Measurements from ENCODE around the gene C15orf39.
"Not testable (repeated sequence)": the region's sequence is repeated elsewhere in the genome, so short reads cannot be mapped to it uniquely, and the experiment has no call there.

Gene C15orf39

DNA sequence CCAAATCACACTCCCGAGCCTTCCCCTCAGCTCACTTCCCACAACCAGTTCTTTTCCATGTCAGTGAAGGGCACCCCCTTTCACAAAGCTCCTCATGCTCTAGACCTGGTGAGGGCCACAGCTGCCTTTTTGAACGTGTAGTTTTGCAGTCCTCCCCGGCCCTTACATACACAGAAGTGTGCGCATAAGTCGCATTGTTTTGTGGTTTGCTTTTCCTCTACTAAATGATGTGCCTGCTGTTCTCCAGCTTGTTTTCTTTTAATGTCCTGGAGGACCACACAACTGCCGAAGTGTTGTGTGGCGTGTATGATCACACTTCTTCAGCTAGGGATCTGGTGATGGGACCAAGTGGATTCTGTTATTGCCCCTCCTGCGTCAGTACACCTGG, 7.6 kb downstream of the C15orf39 start:
- no peak for DNase-seq (ENCODE audit: low read depth in 2 of 3, low spot score in 1 of 3)

GRCh38 chr15:75210811-75211230, 9.1 kb downstream of the C15orf39 start:
- DNase-seq (ENCODE audit: low read depth in 2 of 3, low spot score in 1 of 3): no peak

- DNase-seq (ENCODE audit: low read depth in 2 of 3, low spot score in 1 of 3): no peak
Measured at GRCh38 chr15:75211436-75212199, 9.9 kb downstream of the C15orf39 start.

DNA sequence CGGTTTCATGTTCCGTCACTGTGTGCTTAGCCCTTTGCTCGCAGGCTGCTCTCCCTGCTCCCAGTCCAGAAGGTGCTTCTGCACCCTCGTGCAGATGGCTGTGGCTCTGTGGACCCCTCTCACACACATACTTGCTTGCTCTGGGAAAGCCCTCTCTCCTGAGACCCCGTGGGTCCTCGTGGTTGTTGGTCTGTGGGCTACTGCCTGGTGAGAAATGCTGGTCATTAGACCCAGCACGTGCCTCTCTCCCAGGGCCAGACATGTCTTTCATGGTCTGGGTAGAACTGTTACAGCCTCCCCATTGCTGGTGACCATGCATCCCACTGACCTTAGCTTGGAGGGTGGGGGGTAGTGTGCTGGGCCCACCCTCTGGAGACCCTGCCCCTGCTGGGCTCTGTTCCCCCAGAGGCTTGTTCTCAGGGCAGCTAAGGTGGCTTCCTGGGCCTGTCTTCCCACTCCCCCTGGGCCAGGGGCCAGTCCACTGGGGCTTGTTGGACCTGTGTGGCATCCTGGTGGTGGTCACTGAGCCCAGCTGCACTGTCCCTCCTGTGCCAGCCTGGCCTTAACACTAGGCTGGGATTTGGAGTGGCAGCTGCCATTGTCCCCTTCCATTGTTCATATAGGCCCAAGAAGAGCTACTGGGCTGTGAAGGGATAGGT, 10.6 kb downstream of the C15orf39 start:
- DNase-seq (ENCODE audit: low read depth in 2 of 3, low spot score in 1 of 3): no peak

DNA sequence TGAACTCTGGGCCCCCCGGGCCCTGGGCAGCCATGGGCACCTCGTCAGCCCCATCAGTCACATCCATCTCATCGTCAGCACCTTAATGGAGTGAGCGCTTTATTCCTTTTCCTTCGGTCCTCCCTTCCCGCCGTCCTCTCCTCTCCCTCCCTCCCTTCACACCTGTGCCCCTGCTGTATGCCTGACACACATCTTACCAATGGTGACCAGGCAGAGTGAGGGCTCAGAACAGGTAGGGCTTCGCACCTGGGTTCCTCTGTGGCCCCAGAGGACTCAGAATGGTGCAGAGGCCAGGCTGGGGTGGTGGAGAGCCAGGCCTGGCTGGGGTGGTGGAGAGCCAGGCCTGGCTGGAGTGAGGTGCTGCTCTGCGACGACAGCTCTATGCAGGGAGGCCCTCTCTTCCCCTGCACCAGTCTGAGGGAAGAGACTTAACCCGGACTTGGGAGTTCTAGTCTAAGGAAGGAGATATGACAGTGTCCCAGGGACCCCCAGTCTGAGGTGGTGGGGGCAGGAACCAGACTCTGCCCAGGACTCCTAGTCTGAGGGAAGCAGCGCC, 11.6 kb downstream of the C15orf39 start:
- no peak for DNase-seq (ENCODE audit: low read depth in 2 of 3, low spot score in 1 of 3)

- DNase-seq (ENCODE audit: low read depth in 2 of 3, low spot score in 1 of 3): no peak
Measured at GRCh38 chr15:75213768-75214221, 12.1 kb downstream of the C15orf39 start.

DNA sequence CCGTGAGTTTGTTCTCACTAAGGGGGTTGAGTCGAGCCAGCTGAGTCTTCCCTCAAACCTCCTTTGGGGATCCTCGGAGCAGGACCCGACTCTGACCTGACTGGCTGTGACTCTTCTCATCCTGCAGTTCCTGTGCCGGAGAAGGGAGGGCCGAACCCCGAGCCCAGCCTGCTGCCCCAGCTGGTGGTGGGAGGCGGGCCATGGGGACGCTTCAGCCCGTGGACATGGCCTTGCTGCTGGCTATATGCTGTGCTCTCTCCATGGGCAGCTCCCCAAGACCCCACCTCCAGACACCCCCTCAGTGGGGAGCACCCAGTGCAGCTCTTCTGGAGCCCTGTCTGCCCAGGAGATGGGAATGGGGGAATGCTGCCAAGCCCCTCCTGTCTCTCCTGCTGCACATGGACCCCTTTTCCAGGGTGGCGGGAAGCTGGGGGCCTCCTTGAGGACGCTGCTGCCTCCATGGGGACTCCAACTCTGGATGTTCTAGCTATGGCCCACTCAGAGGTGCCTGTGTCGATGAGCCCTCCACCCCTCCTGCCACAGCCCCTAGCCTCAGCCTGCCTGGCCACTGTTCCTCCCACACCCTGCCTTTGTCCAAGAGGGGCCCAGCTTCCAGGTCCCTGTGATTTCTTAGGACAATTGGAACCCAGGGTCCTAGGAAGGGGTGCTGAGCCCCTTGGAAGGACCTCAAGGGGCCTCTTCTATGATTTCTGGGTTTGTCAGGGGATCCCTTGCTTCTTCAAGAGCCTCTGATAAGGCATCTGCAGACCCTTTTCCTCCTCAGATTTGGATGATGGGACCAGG, 12.8 kb downstream of the C15orf39 start:
- DNase-seq (ENCODE audit: low read depth in 2 of 3, low spot score in 1 of 3): no peak

DNA sequence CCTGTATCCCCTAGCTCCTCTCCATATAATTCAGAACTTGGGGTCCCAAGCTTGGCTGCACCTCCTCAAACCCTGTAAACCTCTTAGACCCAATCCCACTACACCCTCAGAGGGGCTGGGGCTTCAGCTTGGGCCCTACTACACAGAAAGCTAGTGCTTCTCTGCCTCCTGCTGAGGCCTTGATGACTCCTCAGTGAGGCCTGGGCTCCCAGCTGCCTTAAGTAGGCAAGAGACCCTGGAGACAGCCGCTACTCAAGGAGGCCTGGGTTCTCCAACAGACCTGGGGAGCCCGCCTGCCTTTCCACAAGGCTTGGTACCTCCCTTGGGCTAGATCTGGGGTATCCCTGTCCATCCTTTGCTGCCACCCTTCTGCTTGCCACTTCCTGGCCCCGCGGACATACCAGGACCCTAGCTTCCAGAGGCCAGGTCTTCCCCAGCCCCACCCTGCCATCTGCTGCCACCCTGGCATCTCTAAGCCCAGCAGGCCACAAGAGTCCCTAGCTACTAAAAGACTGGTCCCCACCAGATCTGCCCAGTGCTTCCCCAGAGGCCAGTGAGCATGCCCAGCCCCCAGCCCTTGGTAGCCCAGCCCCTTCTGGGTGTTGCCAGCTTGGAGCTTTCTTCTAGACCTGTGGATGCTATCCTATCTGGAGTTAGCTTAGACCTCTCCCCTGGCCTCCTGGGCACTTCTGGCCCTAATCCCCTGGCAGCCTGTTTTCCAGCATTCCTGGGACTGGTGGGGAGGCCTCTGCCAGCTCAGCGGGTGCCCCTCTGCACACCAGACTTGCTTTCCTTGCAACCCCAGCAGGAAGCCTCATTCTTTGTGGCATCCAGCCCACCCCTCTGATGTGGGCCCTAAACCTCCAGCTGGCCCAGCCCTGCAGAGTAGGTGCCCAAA, 13.7 kb downstream of the C15orf39 start:
- DNase-seq (ENCODE audit: low read depth in 2 of 3, low spot score in 1 of 3): no peak

DNA sequence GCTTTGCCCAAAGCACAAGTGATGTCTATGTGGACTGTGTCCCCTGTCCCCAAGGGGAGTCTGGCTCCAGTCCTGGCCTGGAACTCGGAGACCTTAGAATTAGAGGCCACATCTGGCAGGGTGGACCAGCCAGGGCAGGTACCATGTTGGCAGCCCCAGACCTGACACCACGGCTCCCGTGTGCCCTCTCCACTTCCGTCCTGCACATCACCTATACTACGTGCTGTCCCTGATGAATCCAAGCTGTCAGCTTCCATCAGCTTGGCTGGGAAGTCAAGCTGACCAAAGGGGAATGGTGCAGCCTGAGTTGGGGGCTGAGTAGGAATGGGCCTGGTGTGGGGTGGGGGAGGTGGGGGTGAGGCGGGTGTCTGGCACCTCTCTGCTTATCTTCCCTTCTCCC, 15.3 kb downstream of the C15orf39 start:
- DNase-seq (ENCODE audit: low read depth in 2 of 3, low spot score in 1 of 3): no peak

DNA sequence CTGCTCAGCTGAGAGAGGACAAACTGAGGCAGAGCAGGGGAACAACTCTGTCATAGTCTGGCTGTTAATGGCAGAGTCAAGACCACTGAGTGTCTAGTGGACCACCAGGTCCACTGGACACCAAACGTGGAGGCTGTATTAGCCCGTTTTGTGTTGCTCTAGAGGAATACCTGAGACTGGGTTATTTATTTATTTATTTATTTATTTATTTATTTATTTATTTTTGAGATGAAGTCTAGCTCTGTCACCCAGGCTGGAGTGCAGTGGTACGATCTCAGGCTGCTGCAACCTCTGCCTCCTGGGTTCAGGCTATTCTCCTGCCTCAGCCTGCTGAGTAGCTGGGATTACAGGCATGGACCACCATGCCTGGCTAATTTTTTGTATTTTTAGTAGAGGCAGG, 15.9 kb downstream of the C15orf39 start:
- DNase-seq (ENCODE audit: low read depth in 2 of 3, low spot score in 1 of 3): not testable (repeated sequence)

GRCh38 chr15:75219507-75219929, 17.8 kb downstream of the C15orf39 start:
- DNase-seq (ENCODE audit: low read depth in 2 of 3, low spot score in 1 of 3): not testable (repeated sequence)

DNA sequence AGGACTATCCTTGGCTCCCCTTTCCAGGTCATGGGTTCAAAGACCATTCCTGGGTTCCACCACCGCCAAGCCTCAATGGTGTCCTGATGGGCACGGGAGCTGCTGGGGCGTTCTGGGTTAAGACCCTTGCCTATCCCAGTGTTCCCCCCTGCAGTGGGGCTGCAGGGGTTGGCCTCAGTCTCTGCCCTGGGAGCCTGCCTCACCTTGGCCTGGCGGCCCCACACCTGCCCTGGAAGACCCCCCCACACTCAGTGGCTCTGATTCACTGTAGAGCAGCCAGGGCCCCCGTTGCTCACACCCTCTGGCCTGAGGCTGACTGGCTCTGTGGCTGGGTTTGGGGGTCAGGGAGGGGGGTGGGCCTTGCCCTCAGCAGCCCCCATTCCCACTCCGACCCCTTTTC, 22.0 kb downstream of the C15orf39 start:
- no peak for DNase-seq (ENCODE audit: low read depth in 2 of 3, low spot score in 1 of 3)

- DNase-seq (ENCODE audit: low read depth in 2 of 3, low spot score in 1 of 3): no peak
Measured at GRCh38 chr15:75224281-75224680, 22.6 kb downstream of the C15orf39 start.

DNA sequence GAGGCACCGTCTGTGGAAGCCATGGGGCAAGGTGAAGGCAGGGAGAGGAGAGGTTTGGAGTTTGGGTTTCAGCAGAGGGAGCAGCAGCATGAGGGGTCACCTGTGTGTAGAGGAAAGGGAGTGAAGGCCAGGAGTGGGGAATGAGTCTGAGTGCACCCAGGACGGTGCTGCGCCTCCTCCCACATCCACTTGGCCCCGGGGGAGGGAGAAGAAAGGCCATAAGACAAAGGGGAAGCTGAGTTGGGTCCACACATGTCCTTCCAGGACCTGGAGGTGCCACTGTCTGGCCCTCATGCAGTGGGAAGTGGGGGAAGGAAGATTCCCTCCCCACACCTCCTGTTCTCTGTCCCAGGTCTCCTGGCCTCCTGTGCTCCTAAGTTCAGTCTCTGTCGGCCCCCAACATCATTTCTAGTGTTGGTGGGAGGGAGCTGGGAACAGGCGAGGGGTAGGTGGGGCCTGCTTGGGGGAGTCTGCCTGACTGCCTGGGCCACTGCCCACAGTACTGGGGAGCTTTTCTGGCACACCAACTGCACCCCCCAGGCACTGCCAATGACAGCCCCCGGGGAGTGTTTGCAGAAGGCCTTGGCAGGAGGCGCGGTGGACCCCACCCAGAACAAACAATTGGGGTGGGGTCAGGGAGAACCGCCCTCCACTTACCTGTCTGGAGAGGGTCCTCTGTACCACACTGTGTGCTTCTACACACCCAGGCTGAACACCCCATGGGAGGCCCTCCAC, 23.6 kb downstream of the C15orf39 start:
- not testable (repeated sequence) for DNase-seq (ENCODE audit: low read depth in 2 of 3, low spot score in 1 of 3)

DNA sequence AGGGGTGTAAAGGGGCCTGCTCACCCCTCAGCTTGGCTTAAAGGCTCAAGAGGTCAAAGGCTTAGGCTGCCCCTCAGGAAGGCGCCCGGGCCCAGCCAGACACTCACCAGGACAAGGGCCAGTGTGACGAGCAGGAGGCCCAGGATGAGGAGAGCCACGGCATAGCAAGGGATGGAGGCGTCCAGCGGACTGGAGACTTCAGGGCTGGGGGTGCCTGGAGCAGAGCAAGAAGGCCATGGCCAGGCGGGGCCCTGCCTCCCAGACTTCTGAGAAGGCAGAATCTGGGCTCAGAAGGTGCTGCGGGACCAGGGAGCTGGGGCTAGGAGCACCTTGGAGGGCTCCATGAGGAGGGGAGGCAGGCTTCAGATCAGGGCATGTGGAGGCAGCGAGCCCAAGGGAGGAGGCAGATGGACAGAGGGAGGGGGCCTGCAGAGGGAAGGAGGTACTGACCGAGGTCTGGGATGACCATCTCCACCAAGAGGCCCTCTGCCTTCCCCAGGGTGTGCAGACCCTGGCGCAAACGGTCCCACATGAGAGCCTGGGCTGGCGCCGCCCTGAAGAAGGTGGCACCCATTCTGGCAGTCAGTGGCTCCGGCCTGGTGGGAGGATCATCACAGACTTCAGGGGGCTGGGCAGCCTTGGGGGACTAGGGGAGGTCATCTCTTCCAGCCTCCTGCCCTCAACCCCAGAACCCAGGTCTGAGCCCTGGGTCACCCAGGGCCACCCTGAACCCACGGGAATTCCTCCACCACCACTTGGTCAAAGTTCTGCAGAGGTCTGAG, 24.5 kb downstream of the C15orf39 start:
- no peak for DNase-seq (ENCODE audit: low read depth in 2 of 3, low spot score in 1 of 3)

GRCh38 chr15:75227112-75227511, 25.4 kb downstream of the C15orf39 start:
- DNase-seq (ENCODE audit: low read depth in 2 of 3, low spot score in 1 of 3): not testable (repeated sequence)

DNA sequence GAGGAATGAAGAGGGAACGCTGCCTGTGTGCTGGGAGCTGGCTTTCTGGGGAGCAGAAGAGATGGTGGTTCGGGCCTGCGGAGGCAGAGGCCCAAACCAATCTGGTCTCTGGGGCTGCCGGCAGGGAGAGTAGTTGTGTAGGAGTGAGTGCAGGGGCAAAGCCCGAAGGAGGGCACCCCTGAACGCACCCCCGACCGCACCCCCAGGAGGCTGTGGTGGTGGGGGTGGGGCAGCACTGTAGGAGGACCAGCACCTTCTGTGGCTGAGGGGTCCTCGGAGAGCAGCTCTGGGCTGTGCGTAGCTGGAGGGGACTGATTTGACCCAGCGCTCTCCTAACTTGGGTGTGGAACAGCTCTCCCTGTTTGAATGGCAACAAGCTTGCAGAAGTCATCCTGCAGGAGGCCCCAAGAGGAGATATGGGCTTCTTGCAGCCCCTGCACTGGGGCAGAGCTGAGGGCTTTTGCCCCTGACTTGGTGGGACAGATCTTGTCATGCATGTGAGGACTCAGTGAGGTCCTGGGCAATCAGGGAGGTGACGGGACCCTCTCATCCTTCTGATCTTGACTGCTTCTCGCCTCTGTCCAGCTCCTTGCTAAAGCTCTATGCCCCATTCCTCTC, 26.1 kb downstream of the C15orf39 start:
- no peak for DNase-seq (ENCODE audit: low read depth in 2 of 3, low spot score in 1 of 3)

- DNase-seq (ENCODE audit: low read depth in 2 of 3, low spot score in 1 of 3): no peak
Measured at GRCh38 chr15:75228787-75229186, 27.1 kb downstream of the C15orf39 start.
